Loucy (cell line): ENCODE results near the gene MT1H.

ENCODE experiments used
- EZH2phosphoT487 ChIP-seq: fragments of 200-600 bp; IDR thresholded peaks from 2 replicates; pipeline ENCODE4 v1.6.1; 2018; ENCODE audit warnings: antibody characterized with exemption, mild to moderate bottlenecking, moderate library complexity, borderline replicate concordance
- TF ChIP-seq, protein P1 (sequence below): fragments of 200-600 bp; sonication (generic); conservative IDR thresholded peaks from 2 replicates; pipeline ENCODE4 v1.5.1; 2014; ENCODE audit warnings: mild to moderate bottlenecking, antibody characterized with exemption, low read length

DNA sequence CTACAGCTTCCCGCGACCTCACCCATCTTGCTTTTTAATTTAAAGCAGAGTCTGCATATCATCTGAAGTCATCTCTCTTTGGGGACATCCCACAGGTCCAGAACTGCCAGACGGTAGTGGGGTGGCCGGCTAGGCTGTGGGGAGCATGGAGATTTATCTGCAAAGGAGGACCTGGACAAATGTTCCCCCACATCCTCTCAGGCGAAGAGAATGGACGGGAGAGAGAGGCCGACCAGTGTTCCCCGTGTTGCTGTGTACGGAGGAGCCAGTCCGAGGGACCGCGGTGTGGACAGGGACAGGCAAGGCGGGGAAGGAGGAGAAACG, 37.8 kb upstream of the MT1H start:
- TF ChIP-seq, protein P1, sequence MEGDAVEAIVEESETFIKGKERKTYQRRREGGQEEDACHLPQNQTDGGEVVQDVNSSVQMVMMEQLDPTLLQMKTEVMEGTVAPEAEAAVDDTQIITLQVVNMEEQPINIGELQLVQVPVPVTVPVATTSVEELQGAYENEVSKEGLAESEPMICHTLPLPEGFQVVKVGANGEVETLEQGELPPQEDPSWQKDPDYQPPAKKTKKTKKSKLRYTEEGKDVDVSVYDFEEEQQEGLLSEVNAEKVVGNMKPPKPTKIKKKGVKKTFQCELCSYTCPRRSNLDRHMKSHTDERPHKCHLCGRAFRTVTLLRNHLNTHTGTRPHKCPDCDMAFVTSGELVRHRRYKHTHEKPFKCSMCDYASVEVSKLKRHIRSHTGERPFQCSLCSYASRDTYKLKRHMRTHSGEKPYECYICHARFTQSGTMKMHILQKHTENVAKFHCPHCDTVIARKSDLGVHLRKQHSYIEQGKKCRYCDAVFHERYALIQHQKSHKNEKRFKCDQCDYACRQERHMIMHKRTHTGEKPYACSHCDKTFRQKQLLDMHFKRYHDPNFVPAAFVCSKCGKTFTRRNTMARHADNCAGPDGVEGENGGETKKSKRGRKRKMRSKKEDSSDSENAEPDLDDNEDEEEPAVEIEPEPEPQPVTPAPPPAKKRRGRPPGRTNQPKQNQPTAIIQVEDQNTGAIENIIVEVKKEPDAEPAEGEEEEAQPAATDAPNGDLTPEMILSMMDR, result no peak
- no peak for TF ChIP-seq EZH2phosphoT487
